Small intestine (tissue), 7 donors: ENCODE results near the gene CATSPER3. TPM values are rescaled to one million over a fixed set of nuclear protein-coding genes. Genes with fewer than 3 reads are reported as not detected.

Experiments
- DNase-seq, 2 donors: peaks; one replicate each; pipeline versions ENCODE4 v3.0.0 to v3.0.0-alpha.2; 2013
- FAIRE-seq: peaks from 2 replicates; lab custom pipeline; 2012; peaks lifted over from hg19 to GRCh38; lab: Jason Lieb, UNC
- H3K27ac ChIP-seq, 3 donors: one replicate each; pipeline ENCODE4 v1.5.1; 2013; ENCODE audit warnings: low read length in 2 of 3, mild to moderate bottlenecking in 2 of 3, control low read depth in 1 of 3, inconsistent platforms in 1 of 3, low read depth in 1 of 3, moderate library complexity in 1 of 3
- H3K27me3 ChIP-seq, 3 donors: one replicate each; pipeline ENCODE4 v1.6.1; 2013; ENCODE audit warnings: low read length in 3 of 3, inconsistent platforms in 1 of 3; ENCODE audit not compliant: control insufficient read depth in 3 of 3, insufficient read depth in 3 of 3
- H3K36me3 ChIP-seq, 3 donors: one replicate each; pipeline ENCODE4 v1.6.1; 2013; ENCODE audit warnings: low read length in 3 of 3, inconsistent platforms in 1 of 3, low read depth in 1 of 3, mild to moderate bottlenecking in 1 of 3, moderate library complexity in 1 of 3; ENCODE audit not compliant: control insufficient read depth in 3 of 3, insufficient read depth in 2 of 3
- H3K4me1 ChIP-seq, 3 donors: one replicate each; pipeline ENCODE4 v1.6.1; 2013; ENCODE audit warnings: low read length in 2 of 3, inconsistent platforms in 1 of 3, low read depth in 1 of 3, mild to moderate bottlenecking in 1 of 3, moderate library complexity in 1 of 3; ENCODE audit not compliant: control insufficient read depth in 3 of 3, insufficient read depth in 2 of 3
- H3K4me3 ChIP-seq, 3 donors: one replicate each; pipeline ENCODE4 v1.5.1; 2013; ENCODE audit warnings: low read length in 3 of 3, control low read depth in 1 of 3, inconsistent platforms in 1 of 3, low read depth in 1 of 3, mild to moderate bottlenecking in 1 of 3, moderate library complexity in 1 of 3
- H3K9me3 ChIP-seq, 2 donors: one replicate each; pipeline ENCODE4 v1.6.1; 2013; ENCODE audit warnings: low read depth in 1 of 2, low read length in 1 of 2; ENCODE audit not compliant: control insufficient read depth in 2 of 2, insufficient read depth in 1 of 2
- WGBS, 3 donors: extraction: QIAGEN DNeasy Blood & Tissue Kit; methylation state at CpG; one replicate each; pipeline ENCODE4 v1.1.7; 2013; 5-methylcytosine and 5-hydroxymethylcytosine counted together
- polyA plus RNA-seq, 4 donors: library from polyadenylated mRNA; stranded (reverse) in 3 of 4; unstranded in 1 of 4; fragments of 200-250 nt in 3 of 4; fragments of 120-200 nt in 1 of 4; gene quantifications; one replicate each; pipeline versions ENCODE4 v1.2.1 to v1.2.3, GENCODE V29; 2013
- donor health status: healthy with polysubstance abuse.
- donor health status: control.
- donor health status: control.
- donor health status: Bipolar disorder and iron deficiency.
- donor health status: healthy.

CATSPER3 gene
- polyA plus RNA-seq, 4 donors: 0.46 to 5.8 (median 2.3) TPM

GRCh38 chr5:135015942-135016341 is 48.2 kb downstream of the CATSPER3 start:
- Histone ChIP-seq H3K27ac (no peak overlapping the region), H3K27me3 (no peaks in the 10 kb centered on the region), H3K4me3 (no peak overlapping the region), H3K36me3 (peaks cover 0 to 16% (median 0%) of the 10 kb centered on the region in 3 donors), H3K9me3 (no peaks in the 10 kb centered on the region), H3K4me1 (no peaks in the 10 kb centered on the region)
- 91 to 92% (median 92%) methylated on average over 6 of the region's 6 CpGs for WGBS, 3 donors
- DNase-seq: no peak
- FAIRE-seq: no peak

GRCh38 chr5:135016861-135017290 is 49.2 kb downstream of the CATSPER3 start:
- WGBS, 3 donors: 72 to 88% (median 85%) methylated on average over 11 of the region's 11 CpGs
- Histone ChIP-seq H3K4me3 (no peak overlapping the region), H3K27ac (no peak overlapping the region), H3K36me3 (peaks cover 0 to 16% (median 0%) of the 10 kb centered on the region in 3 donors), H3K4me1 (no peaks in the 10 kb centered on the region), H3K27me3 (no peaks in the 10 kb centered on the region), H3K9me3 (no peaks in the 10 kb centered on the region)
- FAIRE-seq (no peak), DNase-seq (no peak)

DNA sequence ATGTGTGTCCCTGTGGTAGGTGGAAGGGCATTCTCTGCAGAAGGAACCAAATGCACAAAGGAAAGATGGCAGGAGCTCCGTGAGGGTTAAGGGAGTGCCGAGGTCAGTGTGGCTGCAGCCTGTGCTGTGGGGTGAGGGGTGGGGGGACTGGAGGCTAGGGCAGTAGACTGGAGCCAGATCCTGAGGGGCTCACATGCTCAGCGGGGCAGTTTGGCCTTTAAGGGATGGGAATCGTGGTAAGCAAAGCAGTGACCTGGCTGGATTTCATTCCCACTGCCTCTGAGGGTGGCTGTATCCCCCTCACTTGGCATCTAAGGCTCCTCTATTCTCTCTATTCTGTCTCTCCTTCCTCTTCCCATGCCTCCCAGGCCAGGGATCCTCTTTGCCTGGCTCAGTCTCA is 50.8 kb downstream of the CATSPER3 start:
- no peak overlapping the region for H3K27ac ChIP-seq
- DNase-seq (no peak), FAIRE-seq (no peak)
- H3K9me3 ChIP-seq: no peaks in the 10 kb centered on the region
- peaks cover 0 to 10% (median 0%) of the 10 kb centered on the region in 3 donors for H3K36me3 ChIP-seq
- no peaks in the 10 kb centered on the region for H3K4me1 ChIP-seq
- WGBS, 3 donors: 84 to 97% (median 92%) methylated on average over 4 of the region's 4 CpGs
- H3K4me3 ChIP-seq: no peak overlapping the region
- H3K27me3 ChIP-seq: no peaks in the 10 kb centered on the region

- no peaks in the 10 kb centered on the region for H3K27me3 ChIP-seq
- DNase-seq: no peak
- no peaks in the 10 kb centered on the region for H3K9me3 ChIP-seq
- no peak overlapping the region for H3K27ac ChIP-seq
- FAIRE-seq: no peak
- WGBS, 3 donors: 79 to 87% (median 84%) methylated on average over 5 of the region's 5 CpGs
- peaks cover 0 to 14% (median 0%) of the 10 kb centered on the region in 3 donors for H3K36me3 ChIP-seq
- no peak overlapping the region for H3K4me3 ChIP-seq
- H3K4me1 ChIP-seq: no peaks in the 10 kb centered on the region
These were observed 51.6 kb downstream of the CATSPER3 start for GRCh38 chr5:135019314-135019713.

GRCh38 chr5:135020111-135020895 is 52.6 kb downstream of the CATSPER3 start:
- no peaks in the 10 kb centered on the region for H3K9me3 ChIP-seq
- H3K27ac ChIP-seq: no peak overlapping the region
- 85 to 91% (median 87%) methylated on average over 16 of the region's 16 CpGs for WGBS, 3 donors
- no peaks in the 10 kb centered on the region for H3K27me3 ChIP-seq
- no peak for DNase-seq
- H3K4me1 ChIP-seq: no peaks in the 10 kb centered on the region
- peaks cover 0 to 17% (median 0%) of the 10 kb centered on the region in 3 donors for H3K36me3 ChIP-seq
- FAIRE-seq: no peak
- no peak overlapping the region for H3K4me3 ChIP-seq

GRCh38 chr5:135024956-135025729 is 57.4 kb downstream of the CATSPER3 start:
- Histone ChIP-seq H3K36me3 (peaks cover 3 to 46% (median 3%) of the 10 kb centered on the region in 3 donors), H3K4me1 (peaks cover 0 to 11% (median 3%) of the 10 kb centered on the region in 3 donors), H3K9me3 (no peaks in the 10 kb centered on the region), H3K27ac (no peak overlapping the region), H3K27me3 (peaks cover 0 to 30% (median 0%) of the 10 kb centered on the region in 3 donors), H3K4me3 (no peak overlapping the region)
- DNase-seq (peak in 1 of 2 donors; percentile 23), FAIRE-seq (no peak)
- WGBS, 3 donors: 67 to 80% (median 72%) methylated on average over 11 of the region's 11 CpGs

DNA sequence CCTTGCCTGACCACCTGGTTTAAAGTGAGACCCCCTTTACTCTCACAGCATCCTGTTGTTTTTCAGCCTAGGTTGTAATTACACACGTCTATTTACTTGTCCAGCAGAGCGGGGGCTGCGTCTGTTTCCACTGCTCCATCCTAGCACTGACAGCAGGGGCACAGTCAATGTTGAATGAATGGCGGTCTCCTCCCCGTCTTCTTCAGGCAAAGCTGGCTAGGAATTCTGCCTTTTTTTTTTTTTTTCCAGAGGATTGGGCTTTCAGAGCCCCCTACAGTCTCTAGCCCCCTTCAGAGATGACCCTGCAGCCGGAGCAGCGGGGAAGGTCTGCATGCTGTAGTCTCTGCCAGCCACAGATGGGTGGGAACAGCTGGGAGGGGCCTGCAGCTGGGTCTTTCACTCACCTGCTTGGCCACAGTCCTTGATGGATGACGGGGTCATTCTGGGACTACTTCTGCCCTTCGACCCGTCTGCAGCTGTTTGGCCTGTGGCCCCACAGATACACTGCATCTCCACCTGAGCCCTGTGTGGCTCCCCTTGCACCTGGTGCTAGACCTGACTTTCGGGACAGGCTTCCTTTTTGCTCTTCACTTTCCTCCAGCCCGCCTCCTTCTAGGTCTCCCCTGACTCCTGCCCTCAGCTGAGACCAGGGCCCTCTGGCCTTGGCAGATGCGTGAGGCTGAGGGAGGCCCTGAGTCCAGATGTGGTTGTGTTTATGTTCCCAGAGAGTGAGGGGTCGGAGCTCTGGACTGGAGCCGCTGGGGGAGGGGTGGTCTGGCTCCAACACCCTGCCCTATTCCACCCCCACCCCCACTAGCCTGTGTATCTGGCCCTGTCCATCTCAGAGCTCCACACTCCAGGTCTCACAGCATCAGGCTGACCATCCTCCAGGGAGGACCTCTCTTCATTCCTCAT is 58.3 kb downstream of the CATSPER3 start:
- FAIRE-seq (no peak), DNase-seq (peak; percentile 11 to 22)
- H3K9me3 ChIP-seq: no peaks in the 10 kb centered on the region
- no peak overlapping the region for H3K4me3 ChIP-seq
- H3K27me3 ChIP-seq: peaks cover 0 to 38% (median 4%) of the 10 kb centered on the region in 3 donors
- H3K4me1 ChIP-seq: peaks cover 0 to 11% (median 3%) of the 10 kb centered on the region in 3 donors
- no peak overlapping the region for H3K27ac ChIP-seq
- H3K36me3 ChIP-seq: peaks cover 3 to 52% (median 3%) of the 10 kb centered on the region in 3 donors
- 43 to 68% (median 46%) methylated on average over 15 of the region's 15 CpGs for WGBS, 3 donors
